ENCODE measurements around the gene CACNA1F. TPM values are rescaled to one million over a fixed set of nuclear protein-coding genes. Genes with fewer than 3 reads are reported as not detected.
A peak's percentile ranks its signal among the peaks of the same experiment; 100 is the strongest.

The CACNA1F gene
- total RNA-seq, 1 experiment from 2014 or later = not detected

- DNase-seq (ENCODE audit: low read depth) = peak; percentile 58
Observed at GRCh38 chrX:49155243-49155899, 77.8 kb downstream of the CACNA1F start.

Other genes starting within 250 kb of the CACNA1F start
- gene GRIPAP1, start 231.1 kb downstream of the CACNA1F start, total RNA-seq (2014; rRNA removed) = 22.3 and 25.5 TPM in 2 replicates
- 58.9 and 61.5 TPM in 2 replicates for gene TFE3, start 190.0 kb downstream of the CACNA1F start, total RNA-seq (2014; rRNA removed)
- gene CCDC120, start 174.3 kb downstream of the CACNA1F start, total RNA-seq (2014; rRNA removed) = not detected in 2 replicates
- gene PRAF2, start 159.3 kb downstream of the CACNA1F start, total RNA-seq (2014; rRNA removed) = 17.5 and 18.5 TPM in 2 replicates
- gene WDR45, start 153.5 kb downstream of the CACNA1F start, total RNA-seq (2014; rRNA removed) = 44.9 and 52.1 TPM in 2 replicates
- 25.4 and 26.2 TPM in 2 replicates for gene GPKOW, start 109.6 kb downstream of the CACNA1F start, total RNA-seq (2014; rRNA removed)
- gene MAGIX, start 70.6 kb downstream of the CACNA1F start, total RNA-seq (2014; rRNA removed) = 3.8 and 4.0 TPM in 2 replicates
- gene PLP2, start 61.4 kb downstream of the CACNA1F start, total RNA-seq (2014; rRNA removed) = 61.6 and 83.5 TPM in 2 replicates
- gene PRICKLE3, start 47.0 kb downstream of the CACNA1F start, total RNA-seq (2014; rRNA removed) = 8.1 and 8.5 TPM in 2 replicates
- gene SYP, start 33.1 kb downstream of the CACNA1F start, total RNA-seq (2014; rRNA removed) = 1.4 and 2.0 TPM in 2 replicates
- gene CCDC22, start 2.1 kb upstream of the CACNA1F start, total RNA-seq (2014; rRNA removed) = 11.2 and 11.8 TPM in 2 replicates
- 0.13 TPM in 1 of 2 replicates, not detected in the other for gene FOXP3, start 31.4 kb upstream of the CACNA1F start, total RNA-seq (2014; rRNA removed)
- gene PPP1R3F, start 36.5 kb upstream of the CACNA1F start, total RNA-seq (2014; rRNA removed) = 6.1 and 6.9 TPM in 2 replicates
- gene GAGE10, start 70.3 kb upstream of the CACNA1F start, total RNA-seq (2014; rRNA removed) = not detected in 2 replicates
- gene GAGE12J, start 88.7 kb upstream of the CACNA1F start, total RNA-seq (2014; rRNA removed) = not detected in 2 replicates
- gene GAGE13, start 98.2 kb upstream of the CACNA1F start, total RNA-seq (2014; rRNA removed) = not detected in 2 replicates

Data from LHCN-M2 (cell line).